ENCODE results near the gene ACSL3. TPM values are rescaled to one million over a fixed set of nuclear protein-coding genes. Genes with fewer than 3 reads are reported as not detected.

Gene ACSL3
- total and polyA plus RNA-seq, 7 donors, result 7.9 to 75.7 (median 48.2) TPM

DNA sequence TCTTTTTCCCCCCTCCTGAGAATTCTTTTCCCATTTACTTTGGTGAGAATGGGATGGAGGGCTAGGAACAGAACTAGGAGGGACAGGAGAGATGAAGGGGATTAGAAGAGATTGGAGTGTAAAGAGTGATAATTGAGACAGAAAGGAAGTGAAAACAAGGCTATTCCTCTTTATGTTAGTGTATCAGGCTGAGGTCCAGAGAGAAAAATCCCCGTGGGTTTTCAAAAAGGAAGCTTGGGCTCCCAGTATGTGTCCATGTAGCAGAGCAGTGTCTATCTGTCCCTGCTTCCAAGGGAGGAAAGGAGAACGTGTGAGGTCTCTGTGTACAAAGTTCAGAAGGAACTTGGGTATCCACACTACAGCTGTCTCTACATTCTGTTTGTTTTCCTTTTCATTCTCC is 131.3 kb downstream of the ACSL3 start:
- DNase-seq, result no peak
- H3K36me3 ChIP-seq, result no peaks in the 10 kb centered on the region
- no peaks in the 10 kb centered on the region for H3K27me3 ChIP-seq
- WGBS, 2 donors, result 24 to 43% methylated on average over 2 of the region's 2 CpGs
- peaks cover 0 to 22% (median 20%) of the 10 kb centered on the region in 4 donors for H3K4me1 ChIP-seq
- H3K9me3 ChIP-seq, result no peaks in the 10 kb centered on the region
- intact Hi-C loops (cut with DNase I), result loop anchor here (5.0 kb wide), 1 partner anchor 620 kb away; no protein-coding TSS in a partner anchor
- TF ChIP-seq POLR2A (IDR thresholded peaks at IDR 0.05), result no peak
- TF ChIP-seq EP300 (IDR thresholded peaks at IDR 0.05), result no peak
- TF ChIP-seq POLR2AphosphoS5 (IDR thresholded peaks at IDR 0.05), result no peak
- TF ChIP-seq, protein P1, sequence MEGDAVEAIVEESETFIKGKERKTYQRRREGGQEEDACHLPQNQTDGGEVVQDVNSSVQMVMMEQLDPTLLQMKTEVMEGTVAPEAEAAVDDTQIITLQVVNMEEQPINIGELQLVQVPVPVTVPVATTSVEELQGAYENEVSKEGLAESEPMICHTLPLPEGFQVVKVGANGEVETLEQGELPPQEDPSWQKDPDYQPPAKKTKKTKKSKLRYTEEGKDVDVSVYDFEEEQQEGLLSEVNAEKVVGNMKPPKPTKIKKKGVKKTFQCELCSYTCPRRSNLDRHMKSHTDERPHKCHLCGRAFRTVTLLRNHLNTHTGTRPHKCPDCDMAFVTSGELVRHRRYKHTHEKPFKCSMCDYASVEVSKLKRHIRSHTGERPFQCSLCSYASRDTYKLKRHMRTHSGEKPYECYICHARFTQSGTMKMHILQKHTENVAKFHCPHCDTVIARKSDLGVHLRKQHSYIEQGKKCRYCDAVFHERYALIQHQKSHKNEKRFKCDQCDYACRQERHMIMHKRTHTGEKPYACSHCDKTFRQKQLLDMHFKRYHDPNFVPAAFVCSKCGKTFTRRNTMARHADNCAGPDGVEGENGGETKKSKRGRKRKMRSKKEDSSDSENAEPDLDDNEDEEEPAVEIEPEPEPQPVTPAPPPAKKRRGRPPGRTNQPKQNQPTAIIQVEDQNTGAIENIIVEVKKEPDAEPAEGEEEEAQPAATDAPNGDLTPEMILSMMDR (IDR thresholded peaks at IDR 0.05), result no peak
- H3K27ac ChIP-seq, result no peak overlapping the region
- H3K4me3 ChIP-seq, result no peak overlapping the region

Other genes starting within 250 kb of the ACSL3 start
- 10 to 100 TPM in 3 of 4 donors, 1 to 10 TPM in 1; 8.3 to 15.6 (median 15.3) TPM for gene FARSB, start 204.9 kb upstream of the ACSL3 start, total RNA-seq
- 10 to 100 TPM; 11.4 to 23.0 (median 12.9) TPM for gene FARSB, start 204.9 kb upstream of the ACSL3 start, polyA plus RNA-seq
- not detected for gene MOGAT1, start 189.4 kb upstream of the ACSL3 start, total RNA-seq
- not detected for gene MOGAT1, start 189.4 kb upstream of the ACSL3 start, polyA plus RNA-seq
- 10 to 100 TPM in 2 of 4 donors, 1 to 10 TPM in 2; 5.4 to 18.7 (median 10.1) TPM for gene KCNE4, start 191.2 kb downstream of the ACSL3 start, total RNA-seq
- gene KCNE4, start 191.2 kb downstream of the ACSL3 start, polyA plus RNA-seq, result 1 to 10 TPM in 1 of 3 donors, under 1 TPM in 2; 0.23 to 3.8 (median 0.60) TPM

Measured in sigmoid colon (tissue), 7 donors.